RPMI7951 (cell line): ENCODE data around the gene TARDBP. TPM values are rescaled to one million over a fixed set of nuclear protein-coding genes. Genes with fewer than 3 reads are reported as not detected.

ENCODE experiments used
- DNase-seq: peaks from one replicate; pipeline ENCODE4 v3.0.0-alpha.2; 2012; ENCODE audit warnings: low read depth
- total RNA-seq: library from RNA; depleted of rRNA; stranded (reverse); fragments of >200 nt; shearing (Covaris generic); gene quantifications from 2 replicates; pipeline ENCODE4 v1.2.3, GENCODE V29; 2014; rRNA removed

Gene TARDBP
- total RNA-seq: 69.6 and 74.4 TPM in 2 replicates

GRCh38 chr1:11012260-11013159 is at the start of gene TARDBP:
Gene TARDBP (plus strand): TSS chr1:11012654. CDS start chr1:11013728, 1,074 bp downstream.
- DNase-seq: peak; percentile 87

- DNase-seq: no peak
These were observed 46.8 kb upstream of the TARDBP start for GRCh38 chr1:10965546-10966226.

- DNase-seq: no peak
These were observed 45.4 kb upstream of the TARDBP start for GRCh38 chr1:10967090-10967489.

DNA sequence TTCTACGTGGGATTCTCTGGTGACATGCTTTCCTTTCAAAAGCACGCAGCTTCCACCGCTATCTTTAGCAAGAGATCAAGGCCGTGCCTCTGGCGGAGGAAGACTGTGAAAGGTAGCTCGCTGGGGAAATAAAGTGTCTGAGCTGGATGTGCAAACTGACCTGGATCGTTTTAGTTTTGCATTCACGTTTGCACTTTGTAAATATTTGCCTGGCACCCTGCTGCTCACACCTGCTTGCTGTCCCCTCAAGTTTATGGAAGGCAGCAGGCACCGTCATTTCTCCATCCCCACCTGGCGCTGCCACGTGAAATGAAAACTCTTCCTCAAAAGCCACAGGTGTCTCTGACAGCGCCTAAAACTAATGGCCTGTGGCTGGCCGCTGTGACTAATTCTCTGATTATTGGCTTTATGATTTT is 44.0 kb upstream of the TARDBP start:
- DNase-seq: no peak

GRCh38 chr1:10969267-10969970 is 43.0 kb upstream of the TARDBP start:
- no peak for DNase-seq

DNA sequence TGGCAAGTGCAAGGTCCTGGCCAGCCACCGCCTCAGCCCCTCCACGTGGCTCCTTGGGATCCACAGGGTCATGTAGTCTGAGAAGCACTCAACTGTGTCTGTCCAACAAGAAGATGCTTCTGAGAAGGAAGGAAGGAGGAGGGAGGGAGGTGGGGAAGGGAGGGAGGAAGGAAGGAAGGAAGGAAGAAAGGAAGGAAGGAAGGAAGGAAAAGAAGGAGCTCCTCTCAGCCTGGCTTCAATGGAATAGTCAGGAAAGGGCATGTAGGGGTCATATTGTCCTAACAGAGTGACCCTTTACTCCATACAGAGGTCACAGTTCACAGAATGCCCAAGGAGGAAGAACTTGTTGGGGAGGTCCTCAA is 42.5 kb upstream of the TARDBP start:
- DNase-seq: no peak

DNA sequence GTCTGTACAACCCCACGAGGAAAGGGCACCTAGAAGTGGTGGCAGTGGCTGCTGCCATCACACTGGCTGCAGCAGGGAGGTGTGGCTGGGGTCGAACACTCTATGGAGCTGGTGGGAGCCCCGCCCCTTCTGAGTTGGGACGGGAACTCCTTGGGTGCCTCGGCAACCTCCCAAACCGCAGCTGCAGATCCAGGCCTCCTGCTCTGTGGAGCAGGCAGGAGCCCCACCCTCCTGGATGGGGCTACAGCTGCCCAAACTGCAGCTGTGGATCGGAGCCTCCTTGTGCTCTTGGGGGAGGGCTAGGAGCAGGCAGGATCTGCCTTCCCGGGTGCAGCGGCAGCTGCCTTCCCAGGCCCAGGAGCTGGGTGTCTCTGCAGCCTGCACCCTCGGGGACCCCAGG is 38.9 kb upstream of the TARDBP start:
- DNase-seq: peak; percentile 73

- no peak for DNase-seq
These were observed 38.2 kb upstream of the TARDBP start for GRCh38 chr1:10973956-10974881.

GRCh38 chr1:10975567-10976326 is 36.7 kb upstream of the TARDBP start:
- DNase-seq: peak; percentile 92

GRCh38 chr1:10978719-10979118 is 33.7 kb upstream of the TARDBP start:
- DNase-seq: no peak

- peak; percentile 84 for DNase-seq
These were observed 33.0 kb upstream of the TARDBP start for GRCh38 chr1:10979483-10979920.

- peak; percentile 90 for DNase-seq
These were observed 32.3 kb upstream of the TARDBP start for GRCh38 chr1:10980094-10980577.

GRCh38 chr1:10980841-10981727 is 31.4 kb upstream of the TARDBP start:
- peak; percentile 58 for DNase-seq

DNA sequence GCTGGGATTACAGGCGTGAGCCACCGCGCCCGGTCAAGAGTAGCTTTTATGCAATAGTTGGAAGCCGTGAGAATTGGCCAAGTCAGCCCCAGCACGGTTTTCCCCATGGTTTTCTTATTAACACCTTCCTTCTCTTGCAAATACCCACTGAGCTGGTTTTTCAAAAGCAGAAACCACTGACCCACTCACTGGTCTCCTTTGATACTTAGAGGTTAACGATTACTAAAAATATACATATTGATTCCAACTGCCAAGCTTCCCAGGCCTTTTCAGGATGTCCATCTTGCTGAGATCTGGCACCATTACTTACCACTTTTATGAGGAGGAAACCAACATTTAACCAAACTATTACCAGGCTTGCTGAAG is 25.9 kb upstream of the TARDBP start:
- DNase-seq: no peak

GRCh38 chr1:10987840-10988417 is 24.5 kb upstream of the TARDBP start:
- DNase-seq: no peak

DNA sequence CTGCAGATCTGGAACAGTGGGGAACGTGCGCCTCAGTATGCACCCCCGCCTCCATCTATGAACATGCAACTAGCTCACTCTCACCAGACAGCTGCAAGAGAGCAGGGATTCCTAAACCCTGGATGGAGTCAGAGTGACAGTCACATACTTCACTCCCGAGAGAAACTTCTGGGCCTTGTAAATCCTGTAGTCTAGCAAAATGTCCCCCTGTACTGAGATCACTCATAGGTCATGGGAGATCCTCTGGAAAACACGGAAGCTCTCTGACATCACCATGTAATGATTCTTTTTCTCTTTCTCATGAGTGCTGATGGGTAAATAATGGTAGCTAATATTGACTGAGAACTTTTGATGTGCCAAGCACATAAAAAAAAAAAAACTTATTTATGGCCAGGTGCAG is 23.4 kb upstream of the TARDBP start:
- DNase-seq: no peak

- peak; percentile 20 for DNase-seq
These were observed 22.4 kb upstream of the TARDBP start for GRCh38 chr1:10989920-10990516.

DNA sequence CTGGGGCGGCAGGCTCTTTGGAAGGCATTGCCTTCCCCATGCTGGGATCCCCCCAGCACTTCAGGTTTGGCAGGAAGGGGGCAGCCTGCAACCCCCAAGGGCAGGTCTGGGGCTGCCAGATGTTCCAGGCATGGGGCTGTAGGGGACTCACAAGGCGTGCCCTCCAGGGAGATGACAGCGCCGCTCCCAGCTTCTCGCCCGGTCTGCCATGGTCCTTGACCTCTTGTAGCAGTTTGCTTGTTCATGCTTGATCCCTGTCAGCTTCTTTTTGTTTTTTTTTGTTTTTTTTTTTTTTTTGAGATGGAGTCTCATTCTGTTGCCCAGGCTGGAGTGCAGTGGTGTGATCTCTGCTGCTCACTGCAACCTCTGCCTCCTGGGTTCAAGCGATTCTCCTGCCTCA is 21.6 kb upstream of the TARDBP start:
- no peak for DNase-seq
